Measurements from ENCODE around the gene PDIA6. TPM values are rescaled to one million over a fixed set of nuclear protein-coding genes. Genes with fewer than 3 reads are reported as not detected.

The PDIA6 gene
- total RNA-seq, 1 donor from 2014 or later = 406 TPM

DNA sequence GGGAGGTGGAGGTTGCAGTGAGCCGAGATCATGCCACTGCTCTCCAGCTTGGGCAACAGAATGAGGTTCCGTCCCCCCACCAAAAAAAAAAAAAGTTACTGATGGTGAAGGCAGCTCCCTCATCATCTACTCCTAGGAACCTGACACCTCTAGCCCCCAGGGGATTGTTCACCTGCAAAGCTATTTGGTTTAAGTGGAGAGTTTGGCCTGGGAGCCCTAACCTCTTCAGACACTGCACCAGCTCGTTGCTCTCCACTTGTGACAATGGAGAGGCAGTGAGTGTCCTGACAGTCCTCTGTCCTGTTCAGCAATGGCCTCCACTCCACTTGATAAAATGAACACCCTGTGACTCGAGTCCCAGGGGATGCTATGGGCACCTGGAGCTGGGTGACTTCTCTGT lies 47.7 kb downstream of the PDIA6 start:
- TF ChIP-seq, protein P1, sequence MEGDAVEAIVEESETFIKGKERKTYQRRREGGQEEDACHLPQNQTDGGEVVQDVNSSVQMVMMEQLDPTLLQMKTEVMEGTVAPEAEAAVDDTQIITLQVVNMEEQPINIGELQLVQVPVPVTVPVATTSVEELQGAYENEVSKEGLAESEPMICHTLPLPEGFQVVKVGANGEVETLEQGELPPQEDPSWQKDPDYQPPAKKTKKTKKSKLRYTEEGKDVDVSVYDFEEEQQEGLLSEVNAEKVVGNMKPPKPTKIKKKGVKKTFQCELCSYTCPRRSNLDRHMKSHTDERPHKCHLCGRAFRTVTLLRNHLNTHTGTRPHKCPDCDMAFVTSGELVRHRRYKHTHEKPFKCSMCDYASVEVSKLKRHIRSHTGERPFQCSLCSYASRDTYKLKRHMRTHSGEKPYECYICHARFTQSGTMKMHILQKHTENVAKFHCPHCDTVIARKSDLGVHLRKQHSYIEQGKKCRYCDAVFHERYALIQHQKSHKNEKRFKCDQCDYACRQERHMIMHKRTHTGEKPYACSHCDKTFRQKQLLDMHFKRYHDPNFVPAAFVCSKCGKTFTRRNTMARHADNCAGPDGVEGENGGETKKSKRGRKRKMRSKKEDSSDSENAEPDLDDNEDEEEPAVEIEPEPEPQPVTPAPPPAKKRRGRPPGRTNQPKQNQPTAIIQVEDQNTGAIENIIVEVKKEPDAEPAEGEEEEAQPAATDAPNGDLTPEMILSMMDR (conservative IDR thresholded peaks at IDR 0.05; ENCODE audit: low read depth, low read length) = no peak
- no peak overlapping the region for H3K4me3 ChIP-seq (ENCODE audit: low read depth, low read length)
- no peak for DNase-seq (ENCODE audit: low read depth)

DNA sequence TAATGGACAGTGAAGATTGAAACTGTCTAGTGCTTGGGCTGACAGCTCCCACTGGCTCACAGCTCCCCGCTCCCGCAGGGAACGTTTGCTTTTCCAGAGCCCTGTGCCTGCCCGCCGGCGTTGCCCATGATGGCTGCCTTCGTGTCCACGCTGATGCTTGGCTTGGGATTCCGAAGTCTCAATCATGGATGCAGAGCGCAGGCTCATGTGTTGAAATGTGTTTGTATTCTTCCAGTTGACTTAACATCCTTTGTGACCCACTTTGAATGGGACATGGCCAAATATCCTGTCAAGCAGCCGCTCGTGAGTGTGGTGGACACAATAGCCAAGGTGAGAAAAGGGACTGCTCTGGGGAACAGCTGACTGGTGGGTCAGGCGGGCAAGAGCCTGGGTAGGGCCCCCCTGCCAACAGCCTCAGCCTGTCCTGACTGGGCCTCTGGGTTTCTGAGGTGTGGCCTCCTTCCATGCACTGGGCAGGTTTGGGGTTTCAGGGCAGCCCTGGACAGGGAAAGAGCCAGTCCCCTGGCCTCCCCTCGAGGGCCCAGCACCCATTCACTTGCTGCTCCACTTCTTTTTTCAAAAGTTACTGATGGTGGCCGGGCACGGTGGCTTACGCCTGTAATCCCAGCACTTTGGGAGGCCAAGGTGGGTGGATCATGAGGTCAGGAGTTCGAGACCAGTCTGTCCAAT lies 48.3 kb downstream of the PDIA6 start:
- no peak overlapping the region for H3K4me3 ChIP-seq (ENCODE audit: low read depth, low read length)
- TF ChIP-seq, protein P1 (conservative IDR thresholded peaks at IDR 0.05; ENCODE audit: low read depth, low read length) = no peak
- DNase-seq (ENCODE audit: low read depth) = no peak

DNA sequence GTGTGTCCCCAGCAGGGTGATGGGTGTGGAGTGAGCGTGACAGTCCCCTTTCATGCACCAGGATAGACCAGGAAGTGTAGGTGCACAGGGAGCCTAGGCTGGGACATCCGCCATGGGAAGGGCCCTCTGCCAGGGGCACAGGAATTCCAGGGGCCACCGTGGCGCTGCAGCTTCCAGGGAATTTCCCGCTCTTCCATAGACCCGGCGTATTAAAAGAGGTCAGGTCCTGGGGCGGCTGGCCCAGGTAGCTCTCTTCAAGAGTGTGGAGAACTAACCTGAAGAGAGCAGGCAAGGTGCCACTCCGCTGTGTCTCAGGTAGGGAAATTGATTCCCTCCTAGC lies 49.2 kb downstream of the PDIA6 start:
- no peak for DNase-seq (ENCODE audit: low read depth)
- H3K4me3 ChIP-seq (ENCODE audit: low read depth, low read length) = no peak overlapping the region
- TF ChIP-seq, protein P1 (conservative IDR thresholded peaks at IDR 0.05; ENCODE audit: low read depth, low read length) = no peak

DNA sequence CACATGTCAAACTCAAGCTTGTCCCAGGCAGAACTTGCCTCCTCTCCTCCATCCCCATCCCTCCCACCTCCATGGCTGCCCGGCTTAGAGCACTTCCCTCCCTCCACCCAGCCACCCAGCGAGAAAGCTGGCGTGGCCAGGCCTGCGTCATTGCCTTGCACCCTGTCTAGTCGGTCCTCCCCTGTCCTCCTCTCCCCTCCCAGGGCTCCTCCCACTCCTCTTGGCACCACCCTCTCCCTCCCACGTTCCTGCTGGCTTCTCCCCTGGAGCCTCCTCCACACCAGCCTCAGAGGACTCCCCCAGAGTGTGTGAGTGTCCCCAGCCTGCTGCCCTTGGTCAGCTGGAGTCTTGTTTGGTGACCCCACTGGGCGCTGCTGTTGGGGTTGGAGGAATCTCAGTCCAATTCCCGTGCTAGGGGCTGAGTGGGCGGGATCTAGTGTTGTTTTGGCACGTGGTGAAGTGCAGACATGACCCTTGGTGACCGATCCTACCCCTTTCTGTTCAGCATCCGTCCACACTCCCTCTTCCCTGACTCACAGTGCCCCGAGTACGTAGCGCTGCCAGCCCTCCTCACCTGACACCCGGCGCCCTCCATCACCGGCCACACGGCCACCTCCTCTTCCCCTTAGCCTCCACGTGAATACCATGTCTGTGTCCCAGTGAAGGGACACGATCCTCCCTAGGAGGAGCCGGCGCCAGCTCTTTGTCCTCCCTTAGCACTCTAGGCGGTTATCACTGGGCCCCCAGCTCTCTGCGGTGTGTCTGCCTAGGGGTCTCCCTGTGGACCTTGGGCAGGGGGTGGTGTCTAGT lies 49.7 kb downstream of the PDIA6 start:
- TF ChIP-seq, protein P1 (conservative IDR thresholded peaks at IDR 0.05; ENCODE audit: low read depth, low read length) = no peak
- H3K4me3 ChIP-seq (ENCODE audit: low read depth, low read length) = no peak overlapping the region
- DNase-seq (ENCODE audit: low read depth) = no peak

DNA sequence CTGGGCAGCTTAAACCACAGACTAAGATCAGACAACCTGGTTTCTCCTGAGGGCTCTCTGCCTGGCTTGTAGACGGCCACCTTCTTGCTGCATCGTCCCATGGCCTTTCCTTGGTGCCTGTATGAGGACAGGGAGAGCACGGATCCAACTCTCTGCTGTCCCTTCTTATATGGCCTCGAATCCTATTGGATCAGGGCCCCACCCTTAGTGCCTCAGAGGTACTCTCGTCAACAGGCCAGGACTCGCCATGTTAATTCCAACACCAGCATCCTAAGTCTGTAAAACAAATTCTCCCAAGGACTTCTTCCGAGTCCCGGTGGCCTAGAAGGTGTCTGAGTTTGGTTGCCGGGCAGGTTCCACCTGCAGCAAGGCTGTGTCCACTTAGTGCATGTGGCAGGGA lies 51.0 kb downstream of the PDIA6 start:
- DNase-seq (ENCODE audit: low read depth) = no peak
- no peak overlapping the region for H3K4me3 ChIP-seq (ENCODE audit: low read depth, low read length)
- TF ChIP-seq, protein P1 (conservative IDR thresholded peaks at IDR 0.05; ENCODE audit: low read depth, low read length) = no peak

DNA sequence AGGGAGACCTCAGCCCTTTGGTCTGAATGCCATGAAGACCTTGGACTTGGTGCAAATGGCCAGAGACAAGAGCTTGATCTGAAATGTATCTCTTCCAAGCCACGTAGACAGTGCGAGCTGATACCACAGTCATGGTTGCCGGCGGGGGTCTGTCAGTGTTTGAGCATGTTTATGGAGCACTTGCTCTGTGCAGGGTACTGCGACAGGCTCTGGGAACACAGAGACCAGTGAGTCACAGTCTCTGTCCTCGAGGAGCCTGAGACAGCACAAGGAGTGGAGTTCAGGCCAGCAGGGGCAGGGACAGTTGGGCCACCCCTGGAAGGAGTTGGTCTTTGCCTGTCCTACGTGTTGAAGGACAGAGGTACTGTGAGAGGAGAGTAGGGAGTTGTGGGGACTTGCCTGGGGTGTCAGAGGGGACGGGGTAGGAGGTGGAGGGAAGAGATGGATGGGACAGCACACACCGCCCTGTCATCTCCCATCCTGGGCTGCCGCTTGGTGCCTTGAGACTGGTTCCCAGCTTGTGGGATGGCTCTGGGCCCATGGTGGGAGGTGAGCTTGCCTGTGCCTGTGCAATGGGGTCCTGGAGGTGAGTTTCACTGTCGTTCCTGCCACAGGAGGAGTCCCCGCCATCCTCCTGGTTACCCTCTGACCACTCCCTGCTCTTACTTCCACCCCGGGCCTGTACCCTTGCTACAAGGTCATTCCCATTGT lies 51.6 kb downstream of the PDIA6 start:
- DNase-seq (ENCODE audit: low read depth) = no peak
- TF ChIP-seq, protein P1 (conservative IDR thresholded peaks at IDR 0.05; ENCODE audit: low read depth, low read length) = no peak
- H3K4me3 ChIP-seq (ENCODE audit: low read depth, low read length) = no peak overlapping the region
